H9 (cell line): ENCODE measurements around the gene DNAJC6. TPM values are rescaled to one million over a fixed set of nuclear protein-coding genes. Genes with fewer than 3 reads are reported as not detected.

ENCODE experiments used
- DNase-seq: peaks from one replicate; pipeline ENCODE4 v3.0.0-alpha.2; 2017
- H2AFZ ChIP-seq: one replicate; pipeline ENCODE4 v1.6.1; 2013; ENCODE audit warnings: mild to moderate bottlenecking, low read length, control low read depth, moderate library complexity
- H2AK5ac ChIP-seq: 2 replicates; pipeline ENCODE4 v1.6.1; 2013; ENCODE audit warnings: low read length, control low read depth, mixed read lengths; ENCODE audit not compliant: insufficient read length
- H2BK120ac ChIP-seq: one replicate; pipeline ENCODE4 v1.6.1; 2013; ENCODE audit warnings: low read depth, mild to moderate bottlenecking, low read length, control low read depth, inconsistent platforms; ENCODE audit not compliant: poor library complexity, severe bottlenecking
- H2BK12ac ChIP-seq: 2 replicates; pipeline ENCODE4 v1.6.1; 2013; ENCODE audit warnings: low read length, control low read depth, mixed read lengths, low read depth; ENCODE audit not compliant: insufficient read length
- H2BK15ac ChIP-seq: 2 replicates; pipeline ENCODE4 v1.6.1; 2013; ENCODE audit warnings: low read depth, low read length, control low read depth
- H2BK20ac ChIP-seq: one replicate; pipeline ENCODE4 v1.6.1; 2013; ENCODE audit warnings: low read depth, mild to moderate bottlenecking, low read length, control low read depth, inconsistent platforms; ENCODE audit not compliant: poor library complexity, severe bottlenecking
- H2BK5ac ChIP-seq: 2 replicates; pipeline ENCODE4 v1.6.1; 2013; ENCODE audit warnings: low read length, control low read depth, mixed read lengths; ENCODE audit not compliant: insufficient read length
- H3K14ac ChIP-seq: 2 replicates; pipeline ENCODE4 v1.6.1; 2013; ENCODE audit warnings: low read length, control low read depth; ENCODE audit not compliant: insufficient read depth
- H3K18ac ChIP-seq: 2 replicates; pipeline ENCODE4 v1.6.1; 2013; ENCODE audit warnings: low read depth, mild to moderate bottlenecking, mixed read lengths, low read length, control low read depth; ENCODE audit not compliant: insufficient read length
- H3K23ac ChIP-seq: 2 replicates; pipeline ENCODE4 v1.6.1; 2013; ENCODE audit warnings: low read length, control low read depth, mixed read lengths, low read depth; ENCODE audit not compliant: insufficient read length
- H3K23me2 ChIP-seq: 2 replicates; pipeline ENCODE4 v1.6.1; 2013; ENCODE audit warnings: low read depth, mild to moderate bottlenecking, mixed read lengths, low read length, control low read depth; ENCODE audit not compliant: insufficient read length, poor library complexity, severe bottlenecking
- H3K27ac ChIP-seq: 2 replicates; pipeline ENCODE4 v1.5.1; 2013; ENCODE audit warnings: low read length, control low read depth, mixed read lengths, low read depth; ENCODE audit not compliant: insufficient read length
- H3K27me3 ChIP-seq: 2 replicates; pipeline ENCODE4 v1.6.1; 2013; ENCODE audit warnings: low read length, control low read depth, inconsistent platforms; ENCODE audit not compliant: insufficient read depth
- H3K4ac ChIP-seq: 2 replicates; pipeline ENCODE4 v1.6.1; 2013; ENCODE audit warnings: low read depth, mild to moderate bottlenecking, control low read depth, inconsistent platforms, low read length, moderate library complexity
- H3K4me1 ChIP-seq: 2 replicates; pipeline ENCODE4 v1.6.1; 2013; ENCODE audit warnings: low read length, control low read depth, inconsistent platforms; ENCODE audit not compliant: insufficient read depth
- H3K4me2 ChIP-seq: 2 replicates; pipeline ENCODE4 v1.6.1; 2013; ENCODE audit warnings: low read length, control low read depth, mixed read lengths; ENCODE audit not compliant: insufficient read length, insufficient read depth
- H3K56ac ChIP-seq: 2 replicates; pipeline ENCODE4 v1.6.1; 2013; ENCODE audit warnings: low read depth, mild to moderate bottlenecking, mixed read lengths, low read length, control low read depth; ENCODE audit not compliant: insufficient read length
- H3K79me1 ChIP-seq: 2 replicates; pipeline ENCODE4 v1.6.1; 2013; ENCODE audit warnings: low read depth, mild to moderate bottlenecking, moderate library complexity, low read length, control low read depth, inconsistent platforms; ENCODE audit not compliant: insufficient read depth, poor library complexity, severe bottlenecking
- H3K79me2 ChIP-seq: 2 replicates; pipeline ENCODE4 v1.6.1; 2013; ENCODE audit warnings: low read length, control low read depth, inconsistent platforms; ENCODE audit not compliant: insufficient read depth
- H3K9ac ChIP-seq: 2 replicates; pipeline ENCODE4 v1.6.1; 2013; ENCODE audit warnings: low read length, control low read depth, mixed read lengths; ENCODE audit not compliant: insufficient read length; ENCODE audit errors: extremely low read depth
- H3K9me3 ChIP-seq: one replicate; pipeline ENCODE4 v1.6.1; 2013; ENCODE audit warnings: low read depth, low read length, inconsistent platforms; ENCODE audit not compliant: control insufficient read depth
- H3T11ph ChIP-seq: one replicate; pipeline ENCODE4 v1.6.1; 2013; ENCODE audit warnings: mild to moderate bottlenecking, low read length, control low read depth, inconsistent platforms
- H4K20me1 ChIP-seq: one replicate; pipeline ENCODE4 v1.6.1; 2013; ENCODE audit not compliant: control insufficient read depth, insufficient read length, insufficient read depth
- H4K5ac ChIP-seq: 2 replicates; pipeline ENCODE4 v1.6.1; 2013; ENCODE audit warnings: low read depth, mild to moderate bottlenecking, mixed read lengths, low read length, control low read depth; ENCODE audit not compliant: insufficient read length
- H4K8ac ChIP-seq: replicated peaks from 2 replicates; pipeline ENCODE4 v1.6.1; 2013; ENCODE audit warnings: low read length, control low read depth, mixed read lengths, low read depth; ENCODE audit not compliant: insufficient read length
- H4K91ac ChIP-seq: 2 replicates; pipeline ENCODE4 v1.6.1; 2013; ENCODE audit warnings: low read depth, mild to moderate bottlenecking, moderate library complexity, mixed read lengths, low read length, control low read depth; ENCODE audit not compliant: insufficient read length
- H3K27ac Mint-ChIP-seq, 3 experiments: 2 replicates in 2 of 3; 3 replicates in 1 of 3; pipeline ENCODE4 v1.8.0; 2020 to 2021; ENCODE audit warnings: mixed read lengths in 3 of 3, mild to moderate bottlenecking in 1 of 3, moderate library complexity in 1 of 3
- H3K27me3 Mint-ChIP-seq: 2 replicates; pipeline ENCODE4 v1.8.0; 2021; ENCODE audit warnings: low read depth, mild to moderate bottlenecking, moderate library complexity, mixed read lengths
- H3K36me3 Mint-ChIP-seq, 3 experiments: 2 replicates in 2 of 3; 3 replicates in 1 of 3; pipeline ENCODE4 v1.8.0; 2020 to 2021; ENCODE audit warnings: low read depth in 3 of 3, mixed read lengths in 3 of 3; ENCODE audit not compliant: insufficient read depth in 1 of 3
- H3K4me1 Mint-ChIP-seq, 2 experiments: 2 replicates each; pipeline ENCODE4 v1.8.0; 2020; ENCODE audit warnings: mixed read lengths in 2 of 2
- H3K4me3 Mint-ChIP-seq, 2 experiments: 2 replicates in 1 of 2; 3 replicates in 1 of 2; pipeline ENCODE4 v1.8.0; 2020 to 2021; ENCODE audit warnings: mild to moderate bottlenecking in 2 of 2, mixed read lengths in 2 of 2, moderate library complexity in 1 of 2
- H3K9me3 Mint-ChIP-seq, 2 experiments: 2 replicates in 1 of 2; 3 replicates in 1 of 2; pipeline ENCODE4 v1.8.0; 2020; ENCODE audit warnings: mild to moderate bottlenecking in 2 of 2, mixed read lengths in 2 of 2, moderate library complexity in 1 of 2
- WGBS: extraction: QIAGEN DNeasy Blood & Tissue Kit; methylation state at CpG from one replicate; pipeline ENCODE4 v1.1.7; 2013; ENCODE audit warnings: missing lambda C conversion rate, low lambda C conversion rate, mixed read lengths; ENCODE audit not compliant: insufficient read length; ENCODE audit errors: extremely low coverage; 5-methylcytosine and 5-hydroxymethylcytosine counted together
- total RNA-seq: library from RNA; stranded (reverse); gene quantifications from 2 replicates; pipeline ENCODE4 v1.2.1, GENCODE V29; 2021
- TF ChIP-seq, protein P1 (sequence below): fragments of 200-600 bp; sonication (generic); conservative IDR thresholded peaks from 3 replicates; pipeline ENCODE4 v1.8.0; 2021; ENCODE audit warnings: antibody characterized with exemption, mild to moderate bottlenecking

DNAJC6 gene
- total RNA-seq, 1 experiment from 2014 or later, result 2.2 TPM

DNA sequence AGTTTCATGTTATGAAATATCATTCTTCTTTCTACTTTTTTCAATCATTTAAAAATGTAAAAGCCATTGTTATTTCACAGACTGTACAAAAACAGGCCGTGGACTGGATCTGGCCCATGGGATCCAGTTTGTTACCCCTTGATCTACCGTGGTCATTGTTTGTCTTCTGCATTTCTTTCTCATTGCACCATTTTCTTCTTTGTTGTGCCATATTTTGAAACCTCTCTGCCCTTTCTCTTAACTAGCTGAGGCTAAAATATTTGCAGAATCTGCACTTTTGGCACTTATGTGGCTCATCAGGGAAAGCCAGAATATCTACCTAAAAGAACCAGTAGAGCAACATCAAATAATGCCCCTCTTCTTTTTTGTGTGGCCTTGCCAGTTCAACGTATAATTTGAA is 50.5 kb downstream of the DNAJC6 start:
- no peak overlapping the region for H3K4me2 ChIP-seq
- no peak overlapping the region for H3K18ac ChIP-seq
- no peak overlapping the region for H3K27ac ChIP-seq
- no peaks in the 10 kb centered on the region for H3K9me3 ChIP-seq
- no peak for DNase-seq
- H2BK12ac ChIP-seq, result no peak overlapping the region
- H2AFZ ChIP-seq, result no peak overlapping the region
- no peaks in the 10 kb centered on the region for H3K27me3 ChIP-seq
- H2BK15ac ChIP-seq, result no peak overlapping the region
- no peak overlapping the region for H4K8ac ChIP-seq
- no peak overlapping the region for H2BK120ac ChIP-seq
- no peaks in the 10 kb centered on the region for H3K79me2 ChIP-seq
- Mint-ChIP-seq H3K9me3 (peaks cover 2 to 3% of the 10 kb centered on the region in 2 experiments; a peak in 3 of 5 replicates), H3K27ac (no peak overlapping the region), H3K4me1 (peaks cover 13 to 15% of the 10 kb centered on the region in 2 experiments), H3K4me3 (no peak overlapping the region), H3K27me3 (no peaks in the 10 kb centered on the region), H3K36me3 (no peaks in the 10 kb centered on the region)
- H2AK5ac ChIP-seq, result no peak overlapping the region
- no peak overlapping the region for H3K9ac ChIP-seq
- H2BK20ac ChIP-seq, result no peak overlapping the region
- H3T11ph ChIP-seq, result no peak overlapping the region
- H3K4ac ChIP-seq, result no peak overlapping the region
- H3K79me1 ChIP-seq, result no peaks in the 10 kb centered on the region
- H4K5ac ChIP-seq, result no peak overlapping the region
- peaks cover 5% of the 10 kb centered on the region for H3K4me1 ChIP-seq
- no peak overlapping the region for H3K14ac ChIP-seq
- TF ChIP-seq, protein P1, sequence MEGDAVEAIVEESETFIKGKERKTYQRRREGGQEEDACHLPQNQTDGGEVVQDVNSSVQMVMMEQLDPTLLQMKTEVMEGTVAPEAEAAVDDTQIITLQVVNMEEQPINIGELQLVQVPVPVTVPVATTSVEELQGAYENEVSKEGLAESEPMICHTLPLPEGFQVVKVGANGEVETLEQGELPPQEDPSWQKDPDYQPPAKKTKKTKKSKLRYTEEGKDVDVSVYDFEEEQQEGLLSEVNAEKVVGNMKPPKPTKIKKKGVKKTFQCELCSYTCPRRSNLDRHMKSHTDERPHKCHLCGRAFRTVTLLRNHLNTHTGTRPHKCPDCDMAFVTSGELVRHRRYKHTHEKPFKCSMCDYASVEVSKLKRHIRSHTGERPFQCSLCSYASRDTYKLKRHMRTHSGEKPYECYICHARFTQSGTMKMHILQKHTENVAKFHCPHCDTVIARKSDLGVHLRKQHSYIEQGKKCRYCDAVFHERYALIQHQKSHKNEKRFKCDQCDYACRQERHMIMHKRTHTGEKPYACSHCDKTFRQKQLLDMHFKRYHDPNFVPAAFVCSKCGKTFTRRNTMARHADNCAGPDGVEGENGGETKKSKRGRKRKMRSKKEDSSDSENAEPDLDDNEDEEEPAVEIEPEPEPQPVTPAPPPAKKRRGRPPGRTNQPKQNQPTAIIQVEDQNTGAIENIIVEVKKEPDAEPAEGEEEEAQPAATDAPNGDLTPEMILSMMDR, result no peak
- H3K23me2 ChIP-seq, result no peaks in the 10 kb centered on the region
- no peak overlapping the region for H4K91ac ChIP-seq
- H3K56ac ChIP-seq, result no peak overlapping the region
- no CpG with 5 or more reads among the region's 3 CpGs for WGBS
- H3K23ac ChIP-seq, result no peak overlapping the region
- H2BK5ac ChIP-seq, result no peak overlapping the region
- H4K20me1 ChIP-seq, result no peaks in the 10 kb centered on the region
